IgD-negative memory B cell (primary cell): ENCODE data around the gene METTL15. TPM values are rescaled to one million over a fixed set of nuclear protein-coding genes. Genes with fewer than 3 reads are reported as not detected.
"Not testable (repeated sequence)": the region's sequence is repeated elsewhere in the genome, so short reads cannot be mapped to it uniquely, and the experiment has no call there.

Experiments
- H3K27ac Mint-ChIP-seq, 3 donors: one replicate each; pipeline ENCODE4 v1.8.0; 2020 to 2022; ENCODE audit warnings: mild to moderate bottlenecking in 3 of 3, mixed read lengths in 3 of 3, moderate library complexity in 1 of 3
- H3K27me3 Mint-ChIP-seq: one replicate; pipeline ENCODE4 v1.8.0; 2021; ENCODE audit warnings: mixed read lengths
- H3K36me3 Mint-ChIP-seq: one replicate; pipeline ENCODE4 v1.8.0; 2020; ENCODE audit warnings: mild to moderate bottlenecking, mixed read lengths
- H3K4me1 Mint-ChIP-seq, 3 donors: one replicate each; pipeline ENCODE4 v1.8.0; 2020 to 2022; ENCODE audit warnings: mixed read lengths in 3 of 3, mild to moderate bottlenecking in 1 of 3
- H3K4me3 Mint-ChIP-seq, 4 donors: one replicate each; pipeline ENCODE4 v1.8.0; 2020 to 2022; ENCODE audit warnings: mild to moderate bottlenecking in 4 of 4, mixed read lengths in 4 of 4, moderate library complexity in 3 of 4
- H3K9me3 Mint-ChIP-seq, 3 donors: one replicate each; pipeline ENCODE4 v1.8.0; 2020 to 2021; ENCODE audit warnings: mixed read lengths in 3 of 3, mild to moderate bottlenecking in 1 of 3
- polyA plus RNA-seq: library from polyadenylated mRNA; unstranded; fragments of 300-500 nt; fragmentation: Illumina TruSeq; gene quantifications from one replicate; pipeline ENCODE4 v1.2.3, GENCODE V29; 2021

Gene METTL15
- polyA plus RNA-seq, 1 donor from 2014 or later = 4.8 TPM

- Mint-ChIP-seq H3K36me3 (peaks cover 19% of the 10 kb centered on the region), H3K27me3 (no peaks in the 10 kb centered on the region), H3K4me1 (peaks cover 0 to 9% (median 5%) of the 10 kb centered on the region in 3 donors), H3K9me3 (peaks cover 0 to 6% (median 3%) of the 10 kb centered on the region in 3 donors), H3K27ac (no peak overlapping the region), H3K4me3 (no peak overlapping the region)
These were observed 151.1 kb downstream of the METTL15 start for GRCh38 chr11:28259177-28259843.

- peaks cover 0 to 2% (median 0%) of the 10 kb centered on the region in 3 donors for H3K4me1 Mint-ChIP-seq
- H3K36me3 Mint-ChIP-seq = peaks cover 15% of the 10 kb centered on the region
- no peak overlapping the region for H3K4me3 Mint-ChIP-seq
- H3K27ac Mint-ChIP-seq = no peak overlapping the region
- peaks cover 2 to 10% (median 8%) of the 10 kb centered on the region in 3 donors for H3K9me3 Mint-ChIP-seq
- H3K27me3 Mint-ChIP-seq = no peaks in the 10 kb centered on the region
These were observed 160.7 kb downstream of the METTL15 start for GRCh38 chr11:28268925-28269324.

GRCh38 chr11:28269586-28269985 lies 161.4 kb downstream of the METTL15 start:
- peaks cover 0 to 2% (median 0%) of the 10 kb centered on the region in 3 donors for H3K4me1 Mint-ChIP-seq
- H3K9me3 Mint-ChIP-seq = peaks cover 2 to 10% (median 8%) of the 10 kb centered on the region in 3 donors
- no peaks in the 10 kb centered on the region for H3K27me3 Mint-ChIP-seq
- H3K4me3 Mint-ChIP-seq = peak overlapping the region in 1 of 4 donors; percentile 37
- no peak overlapping the region for H3K27ac Mint-ChIP-seq
- H3K36me3 Mint-ChIP-seq = peaks cover 15% of the 10 kb centered on the region

GRCh38 chr11:28272247-28272646 lies 164.1 kb downstream of the METTL15 start:
- H3K4me3 Mint-ChIP-seq, H3K9me3 Mint-ChIP-seq, H3K4me1 Mint-ChIP-seq, H3K27ac Mint-ChIP-seq, H3K27me3 Mint-ChIP-seq: not testable (repeated sequence)
- H3K36me3 Mint-ChIP-seq = peaks cover 11% of the 10 kb centered on the region

GRCh38 chr11:28274216-28274615 lies 166.0 kb downstream of the METTL15 start:
- H3K9me3 Mint-ChIP-seq = peaks cover 0 to 6% (median 0%) of the 10 kb centered on the region in 3 donors
- H3K27ac Mint-ChIP-seq = no peak overlapping the region
- H3K4me3 Mint-ChIP-seq = no peak overlapping the region
- peaks cover 15% of the 10 kb centered on the region for H3K36me3 Mint-ChIP-seq
- no peaks in the 10 kb centered on the region for H3K27me3 Mint-ChIP-seq
- H3K4me1 Mint-ChIP-seq = no peaks in the 10 kb centered on the region

DNA sequence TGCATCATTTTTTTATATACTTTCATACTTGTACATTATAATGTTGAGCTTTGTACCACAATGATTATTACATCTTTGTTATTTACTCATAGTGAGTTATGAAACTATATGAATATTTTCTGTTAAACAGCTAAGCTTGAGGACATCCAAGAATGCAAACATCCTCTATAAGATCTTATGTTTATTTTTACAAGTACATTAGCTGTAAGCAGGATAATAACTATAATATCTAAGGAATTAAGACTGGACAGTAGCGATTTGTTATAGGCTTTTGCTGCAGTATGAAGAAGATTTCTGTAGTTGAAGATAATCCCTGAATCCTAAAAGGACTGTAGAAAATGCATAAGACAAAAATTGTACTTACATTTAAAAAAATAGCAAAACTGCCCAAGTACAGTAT lies 176.0 kb downstream of the METTL15 start:
- no peaks in the 10 kb centered on the region for H3K9me3 Mint-ChIP-seq
- peaks cover 16% of the 10 kb centered on the region for H3K36me3 Mint-ChIP-seq
- peaks cover 0 to 3% (median 0%) of the 10 kb centered on the region in 3 donors for H3K4me1 Mint-ChIP-seq
- no peak overlapping the region for H3K4me3 Mint-ChIP-seq
- H3K27me3 Mint-ChIP-seq = no peaks in the 10 kb centered on the region
- H3K27ac Mint-ChIP-seq = no peak overlapping the region

DNA sequence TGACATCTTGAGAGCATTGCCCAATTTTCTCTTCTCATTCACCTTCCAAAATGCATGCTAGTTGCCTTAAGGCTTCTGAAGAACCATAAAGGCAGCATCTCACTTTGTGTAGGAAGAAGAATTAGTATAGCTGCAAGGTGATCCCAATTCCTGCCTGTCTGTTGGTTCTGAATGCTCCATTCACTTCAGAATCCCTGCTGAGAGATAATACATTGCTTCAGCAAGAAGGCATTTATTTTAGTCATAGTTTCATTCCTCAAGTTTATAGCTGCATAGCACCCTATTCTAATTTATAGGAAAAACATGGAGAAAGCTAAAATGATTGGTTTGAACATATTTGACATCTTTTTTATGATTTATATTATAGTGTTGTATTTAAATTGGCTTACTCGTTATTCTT lies 181.3 kb downstream of the METTL15 start:
- Mint-ChIP-seq H3K4me3 (no peak overlapping the region), H3K4me1 (peaks cover 0 to 4% (median 0%) of the 10 kb centered on the region in 3 donors), H3K27ac (no peak overlapping the region), H3K9me3 (no peaks in the 10 kb centered on the region), H3K36me3 (peaks cover 21% of the 10 kb centered on the region), H3K27me3 (no peaks in the 10 kb centered on the region)

GRCh38 chr11:28290995-28291394 lies 182.8 kb downstream of the METTL15 start:
- not testable (repeated sequence) for H3K9me3 Mint-ChIP-seq, H3K4me1 Mint-ChIP-seq, H3K27me3 Mint-ChIP-seq, H3K27ac Mint-ChIP-seq, H3K4me3 Mint-ChIP-seq
- peaks cover 23% of the 10 kb centered on the region for H3K36me3 Mint-ChIP-seq

GRCh38 chr11:28296426-28296825 lies 188.2 kb downstream of the METTL15 start:
- Mint-ChIP-seq H3K36me3 (peaks cover 30% of the 10 kb centered on the region), H3K9me3 (no peaks in the 10 kb centered on the region), H3K4me1 (no peaks in the 10 kb centered on the region), H3K27ac (no peak overlapping the region), H3K27me3 (no peaks in the 10 kb centered on the region), H3K4me3 (no peak overlapping the region)

GRCh38 chr11:28298209-28298608 lies 190.0 kb downstream of the METTL15 start:
- Mint-ChIP-seq H3K27me3 (no peaks in the 10 kb centered on the region), H3K36me3 (peaks cover 27% of the 10 kb centered on the region), H3K4me1 (no peaks in the 10 kb centered on the region), H3K4me3 (no peak overlapping the region), H3K27ac (no peak overlapping the region), H3K9me3 (peaks cover 0 to 2% (median 0%) of the 10 kb centered on the region in 3 donors)

DNA sequence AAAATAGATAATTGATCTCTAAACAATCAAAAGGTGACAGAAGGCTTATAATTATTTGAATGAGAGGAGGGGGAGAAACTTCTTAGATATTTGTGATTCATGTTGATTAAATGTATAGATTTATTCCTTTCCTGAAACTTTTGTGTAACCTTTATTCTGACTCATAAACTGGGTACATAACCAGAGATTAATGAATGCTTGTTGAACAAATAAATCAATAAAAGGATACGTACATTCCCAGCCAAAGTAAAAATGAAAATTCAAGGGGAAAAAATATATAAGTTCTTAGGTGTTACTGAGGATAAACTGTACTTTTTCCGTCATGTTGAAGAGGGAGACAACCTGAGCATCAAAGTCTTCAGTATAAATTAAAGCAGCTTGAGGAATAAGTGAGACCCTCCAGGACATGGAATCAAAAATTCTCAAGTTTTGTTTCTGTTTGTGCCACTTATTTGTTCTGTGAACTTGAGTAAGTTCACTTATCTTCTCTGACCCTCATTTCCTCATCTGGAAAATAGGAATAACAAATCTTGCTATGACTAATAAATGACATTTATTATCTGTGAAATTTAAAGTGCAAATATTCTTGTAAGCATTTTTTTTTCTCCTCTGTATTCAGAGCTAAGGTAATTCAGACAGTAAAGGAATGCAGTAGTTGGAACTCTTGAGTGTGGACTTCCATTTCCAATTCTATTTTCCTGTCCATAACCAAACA lies 195.4 kb downstream of the METTL15 start:
- Mint-ChIP-seq H3K36me3 (peaks cover 16% of the 10 kb centered on the region), H3K27ac (no peak overlapping the region), H3K9me3 (peaks cover 0 to 2% (median 0%) of the 10 kb centered on the region in 3 donors), H3K27me3 (no peaks in the 10 kb centered on the region), H3K4me1 (no peaks in the 10 kb centered on the region), H3K4me3 (no peak overlapping the region)

DNA sequence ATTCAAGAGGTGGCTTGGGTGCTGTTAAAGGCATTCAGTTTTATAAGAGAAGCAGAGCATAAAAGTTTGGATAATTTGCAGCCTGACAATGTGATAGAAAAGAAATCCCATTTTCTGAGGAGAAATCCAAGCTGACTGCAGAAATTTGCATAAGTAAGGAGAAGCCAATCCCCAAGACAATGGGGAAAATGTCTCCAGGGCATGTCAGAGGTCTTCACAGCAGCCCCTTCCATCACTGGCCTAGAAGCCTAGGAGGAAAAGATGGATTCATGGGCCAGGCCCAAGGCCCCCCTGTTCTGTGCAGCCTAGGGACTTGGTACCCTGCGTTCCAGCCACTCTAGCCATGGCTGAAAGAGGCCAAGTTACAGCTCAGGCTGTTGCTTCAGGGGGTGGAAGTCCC lies 207.3 kb downstream of the METTL15 start:
- peaks cover 16% of the 10 kb centered on the region for H3K36me3 Mint-ChIP-seq
- peaks cover 0 to 3% (median 0%) of the 10 kb centered on the region in 3 donors for H3K9me3 Mint-ChIP-seq
- no peak overlapping the region for H3K27ac Mint-ChIP-seq
- H3K27me3 Mint-ChIP-seq = no peaks in the 10 kb centered on the region
- no peaks in the 10 kb centered on the region for H3K4me1 Mint-ChIP-seq
- H3K4me3 Mint-ChIP-seq = no peak overlapping the region

- Mint-ChIP-seq H3K27me3 (no peaks in the 10 kb centered on the region), H3K36me3 (peaks cover 15% of the 10 kb centered on the region), H3K9me3 (peaks cover 0 to 3% (median 0%) of the 10 kb centered on the region in 3 donors), H3K4me3 (no peak overlapping the region), H3K27ac (peak overlapping the region in 1 of 3 donors; percentile 19), H3K4me1 (peaks cover 3 to 8% (median 3%) of the 10 kb centered on the region in 3 donors)
These were observed 210.7 kb downstream of the METTL15 start for GRCh38 chr11:28318871-28319270.

- Mint-ChIP-seq H3K27ac (no peak overlapping the region), H3K4me1 (peaks cover 3 to 8% (median 3%) of the 10 kb centered on the region in 3 donors), H3K27me3 (no peaks in the 10 kb centered on the region), H3K9me3 (no peaks in the 10 kb centered on the region), H3K36me3 (peaks cover 6% of the 10 kb centered on the region), H3K4me3 (peak overlapping the region in 1 of 4 donors; percentile 55)
These were observed 215.4 kb downstream of the METTL15 start for GRCh38 chr11:28323621-28324020.

- H3K27me3 Mint-ChIP-seq, H3K9me3 Mint-ChIP-seq, H3K27ac Mint-ChIP-seq, H3K36me3 Mint-ChIP-seq, H3K4me1 Mint-ChIP-seq, H3K4me3 Mint-ChIP-seq: not testable (repeated sequence)
These were observed 224.2 kb downstream of the METTL15 start for GRCh38 chr11:28332393-28332792.

GRCh38 chr11:28337701-28338100 lies 229.5 kb downstream of the METTL15 start:
- peaks cover 2 to 23% (median 3%) of the 10 kb centered on the region in 3 donors for H3K9me3 Mint-ChIP-seq
- H3K27me3 Mint-ChIP-seq = no peaks in the 10 kb centered on the region
- H3K4me3 Mint-ChIP-seq = no peak overlapping the region
- no peaks in the 10 kb centered on the region for H3K4me1 Mint-ChIP-seq
- H3K36me3 Mint-ChIP-seq = peaks cover 6% of the 10 kb centered on the region
- no peak overlapping the region for H3K27ac Mint-ChIP-seq
